Kidney (tissue), 14 donors: ENCODE results near the gene NOL9. TPM values are rescaled to one million over a fixed set of nuclear protein-coding genes. Genes with fewer than 3 reads are reported as not detected.

Experiments used
- DNase-seq, 5 donors: peaks; one replicate each; pipeline ENCODE4 v3.0.0-alpha.2; 2013 to 2020
- FAIRE-seq: peaks from 2 replicates; lab custom pipeline; 2012; peaks lifted over from hg19 to GRCh38; lab: Jason Lieb, UNC
- H3K27ac ChIP-seq, 2 donors: one replicate each; pipeline ENCODE4 v1.7.0; 2013; ENCODE audit warnings: low read depth in 2 of 2, low read length in 2 of 2, inconsistent platforms in 1 of 2
- H3K27me3 ChIP-seq: one replicate; pipeline ENCODE4 v1.7.1; 2013; ENCODE audit warnings: low read length, inconsistent platforms; ENCODE audit not compliant: control insufficient read depth, insufficient read depth
- H3K36me3 ChIP-seq, 3 donors: one replicate each; pipeline versions ENCODE4 v1.7.0 to v1.7.1; 2013; ENCODE audit warnings: low read length in 3 of 3, control low read depth in 1 of 3, inconsistent platforms in 1 of 3; ENCODE audit not compliant: insufficient read depth in 3 of 3, control insufficient read depth in 2 of 3
- H3K4me1 ChIP-seq, 3 donors: one replicate each; pipeline versions ENCODE4 v1.7.0 to v1.7.1; 2013; ENCODE audit warnings: low read length in 3 of 3, inconsistent platforms in 1 of 3, low read depth in 1 of 3; ENCODE audit not compliant: control insufficient read depth in 2 of 3, insufficient read depth in 2 of 3
- H3K4me3 ChIP-seq, 3 donors: one replicate each; pipeline versions ENCODE4 v1.7.0 to v1.8.1; 2013; ENCODE audit warnings: low read length in 3 of 3, control low read depth in 1 of 3, inconsistent platforms in 1 of 3
- H3K9ac ChIP-seq, 3 donors: one replicate each; pipeline versions ENCODE4 v1.7.0 to v1.7.1; 2013; ENCODE audit warnings: low read length in 3 of 3, control low read depth in 1 of 3, inconsistent platforms in 1 of 3
- H3K9me3 ChIP-seq, 3 donors: one replicate each; pipeline versions ENCODE4 v1.7.0 to v1.7.1; 2013; ENCODE audit warnings: low read length in 3 of 3, control low read depth in 1 of 3, inconsistent platforms in 1 of 3; ENCODE audit not compliant: control insufficient read depth in 2 of 3, insufficient read depth in 1 of 3
- intact Hi-C: fragments of 100-400 bp; cut with DNase I; formaldehyde crosslinking; loops from one replicate; pipeline ENCODE4 v1.11.1; 2022
- polyA plus RNA-seq: library from polyadenylated mRNA; stranded (reverse); fragments of 350-450 nt; fragmentation: Illumina TruSeq; extraction: RNeasy Lipid Tissue Mini Kit (QIAGEN cat#74804); gene quantifications from one replicate; pipeline ENCODE4 v1.2.3, GENCODE V29; 2014; ENCODE audit warnings: low read depth, low replicate concordance; ENCODE audit not compliant: insufficient read depth
- total RNA-seq: library from RNA; stranded (reverse); fragmentation: NEBNext Ultra II Directional; extraction: Animal tissue kit (Norgen Biotek cat#: 25700); gene quantifications from one replicate; pipeline ENCODE4 v1.2.1, GENCODE V29; 2021
- TF ChIP-seq, protein P1 (sequence below): IDR thresholded peaks from 3 replicates; pipeline ENCODE4 v1.5.1; 2012; ENCODE audit warnings: mild to moderate bottlenecking, moderate library complexity, borderline replicate concordance; ENCODE audit not compliant: insufficient read depth; ENCODE audit errors: extremely low read depth
- donor health status: control.
- donor health status: control.
- donor health status: control.
- donor health status: control.
- donor health status: control.
- donor health status: DM: yes; HTN: yes; CAD: no.
- donor health status: Normal renal cell carcinoma (clear cell type).

The NOL9 gene
- total and polyA plus RNA-seq, 2 donors from 2014 or later = 4.3 to 28.7 TPM

DNA sequence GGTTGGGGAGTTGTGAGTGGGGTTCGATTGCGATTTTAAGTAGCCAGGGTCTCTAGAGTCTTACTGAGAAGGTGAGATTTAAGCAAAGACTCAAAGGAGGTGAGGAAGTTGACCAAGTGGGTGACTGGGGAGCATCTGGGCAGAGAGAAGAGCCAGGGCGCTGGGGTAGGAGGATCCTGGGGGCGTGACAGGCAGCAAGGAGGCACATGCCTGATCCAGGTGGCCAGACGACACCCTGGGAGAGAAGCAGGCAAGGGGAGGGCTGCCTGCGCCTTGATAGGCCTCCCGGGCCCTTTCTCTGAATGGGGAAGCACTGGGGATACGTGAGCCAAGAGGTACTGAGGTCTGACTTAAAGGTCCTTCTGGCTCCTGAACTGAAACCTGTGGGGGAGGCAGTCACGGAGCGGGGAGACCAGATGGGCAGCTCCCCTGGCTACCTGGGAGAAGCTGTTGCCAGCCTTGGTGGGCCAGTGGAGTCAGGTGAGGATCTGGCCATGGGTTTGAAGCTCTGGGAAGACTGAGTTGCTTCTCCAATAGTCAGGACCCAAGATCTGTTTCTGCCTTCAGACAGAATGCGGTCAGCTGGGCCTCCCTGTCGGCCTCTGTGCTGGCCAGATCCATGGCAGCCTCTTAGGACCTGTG is 30.9 kb upstream of the NOL9 start:
- DNase-seq = no peak
- Histone ChIP-seq H3K9ac (no peak overlapping the region), H3K4me3 (no peak overlapping the region), H3K27ac (no peak overlapping the region), H3K9me3 (no peaks in the 10 kb centered on the region), H3K27me3 (no peaks in the 10 kb centered on the region), H3K36me3 (peaks cover 2 to 15% (median 14%) of the 10 kb centered on the region in 3 donors), H3K4me1 (peaks cover 0 to 26% (median 16%) of the 10 kb centered on the region in 3 donors)
- intact Hi-C loops = no loop called here
- TF ChIP-seq, protein P1, sequence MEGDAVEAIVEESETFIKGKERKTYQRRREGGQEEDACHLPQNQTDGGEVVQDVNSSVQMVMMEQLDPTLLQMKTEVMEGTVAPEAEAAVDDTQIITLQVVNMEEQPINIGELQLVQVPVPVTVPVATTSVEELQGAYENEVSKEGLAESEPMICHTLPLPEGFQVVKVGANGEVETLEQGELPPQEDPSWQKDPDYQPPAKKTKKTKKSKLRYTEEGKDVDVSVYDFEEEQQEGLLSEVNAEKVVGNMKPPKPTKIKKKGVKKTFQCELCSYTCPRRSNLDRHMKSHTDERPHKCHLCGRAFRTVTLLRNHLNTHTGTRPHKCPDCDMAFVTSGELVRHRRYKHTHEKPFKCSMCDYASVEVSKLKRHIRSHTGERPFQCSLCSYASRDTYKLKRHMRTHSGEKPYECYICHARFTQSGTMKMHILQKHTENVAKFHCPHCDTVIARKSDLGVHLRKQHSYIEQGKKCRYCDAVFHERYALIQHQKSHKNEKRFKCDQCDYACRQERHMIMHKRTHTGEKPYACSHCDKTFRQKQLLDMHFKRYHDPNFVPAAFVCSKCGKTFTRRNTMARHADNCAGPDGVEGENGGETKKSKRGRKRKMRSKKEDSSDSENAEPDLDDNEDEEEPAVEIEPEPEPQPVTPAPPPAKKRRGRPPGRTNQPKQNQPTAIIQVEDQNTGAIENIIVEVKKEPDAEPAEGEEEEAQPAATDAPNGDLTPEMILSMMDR = no peak
- FAIRE-seq = no peak

DNA sequence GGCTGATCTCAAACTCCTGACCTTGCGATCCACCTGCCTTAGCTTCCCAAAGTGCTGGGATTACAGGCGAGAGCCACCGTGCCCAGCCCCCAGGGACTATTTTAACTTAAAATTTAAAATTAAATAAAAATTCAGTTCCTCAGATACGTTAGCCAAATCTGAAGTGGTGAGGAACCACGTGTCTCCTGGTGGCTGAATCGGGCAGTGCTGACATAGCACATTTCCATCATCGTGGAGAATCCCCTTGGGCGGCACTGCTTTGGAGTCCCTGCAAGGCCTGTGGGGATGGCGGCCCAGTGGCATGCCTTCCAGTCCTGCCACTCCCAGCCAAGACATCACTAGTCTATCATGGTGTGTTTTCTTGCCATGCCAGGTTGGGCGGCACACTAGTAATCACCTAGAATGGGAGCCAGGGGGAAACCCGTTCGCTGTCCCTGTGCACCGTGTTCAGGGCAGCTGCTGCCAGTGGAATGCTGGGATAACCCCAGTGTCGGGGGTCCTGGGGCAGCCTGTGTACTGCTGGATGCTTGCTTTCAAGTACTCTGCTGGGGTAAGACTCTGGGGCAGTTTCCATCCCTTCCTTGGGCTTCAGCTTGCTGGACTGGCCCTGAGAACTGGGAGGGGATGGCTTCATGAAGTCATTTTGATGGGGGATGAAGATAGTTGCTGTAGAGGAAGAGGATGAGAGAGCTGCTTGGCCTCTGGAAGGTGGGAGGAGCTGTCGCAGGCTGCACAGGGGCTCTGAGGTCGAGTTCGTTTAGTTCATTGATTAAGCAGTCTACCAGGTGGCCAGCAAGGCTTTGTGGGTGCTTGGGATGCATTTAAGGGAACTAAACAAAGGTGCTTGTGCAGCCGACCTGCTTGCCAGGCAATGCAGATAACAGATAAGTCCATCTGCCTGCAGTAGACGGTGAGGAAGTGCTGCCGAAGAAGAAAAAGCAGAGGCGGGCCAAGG is 30.1 kb upstream of the NOL9 start:
- Histone ChIP-seq H3K27me3 (no peaks in the 10 kb centered on the region), H3K27ac (no peak overlapping the region), H3K4me1 (peaks cover 0 to 27% (median 16%) of the 10 kb centered on the region in 3 donors), H3K4me3 (no peak overlapping the region), H3K36me3 (peaks cover 2 to 8% (median 6%) of the 10 kb centered on the region in 3 donors), H3K9me3 (no peaks in the 10 kb centered on the region), H3K9ac (no peak overlapping the region)
- intact Hi-C loops = no loop called here
- FAIRE-seq (no peak), DNase-seq (no peak)
- TF ChIP-seq, protein P1 = no peak

DNA sequence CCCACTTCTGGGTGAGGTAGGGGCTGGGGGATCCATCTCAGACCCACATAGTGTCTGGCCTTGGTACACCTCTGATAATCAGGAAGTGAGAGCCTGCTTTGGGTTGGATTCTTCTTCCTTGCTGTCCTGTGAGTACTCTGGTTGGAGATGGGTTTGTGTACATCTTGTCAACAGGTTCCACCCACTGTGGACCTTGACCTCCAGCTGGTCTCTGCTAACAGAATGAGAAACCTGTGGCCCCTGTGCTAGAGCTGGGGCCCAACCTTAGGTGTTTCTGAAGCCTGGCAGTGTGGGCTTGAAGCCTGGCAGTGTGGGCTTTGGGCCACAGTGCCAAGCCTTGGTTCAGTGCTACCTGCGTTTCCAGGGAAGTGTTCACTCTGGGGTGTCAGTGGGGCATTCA is 28.1 kb upstream of the NOL9 start:
- Histone ChIP-seq H3K27ac (no peak overlapping the region), H3K4me3 (peak overlapping the region in 1 of 3 donors; percentile 85), H3K9ac (no peak overlapping the region), H3K9me3 (no peaks in the 10 kb centered on the region), H3K27me3 (no peaks in the 10 kb centered on the region), H3K4me1 (peaks cover 0 to 30% (median 21%) of the 10 kb centered on the region in 3 donors), H3K36me3 (no peaks in the 10 kb centered on the region)
- TF ChIP-seq, protein P1 = no peak
- DNase-seq (peak in 1 of 5 donors; percentile 36), FAIRE-seq (no peak)
- intact Hi-C loops = no loop called here
